HCT116 (cell line): Measurements from ENCODE around the gene PIK3CA. TPM values are rescaled to one million over a fixed set of nuclear protein-coding genes. Genes with fewer than 3 reads are reported as not detected.

Experiments used
- ATAC-seq: fragments of 200-7000 bp; cut with Tn5 transposase; 2 replicates; pipeline ENCODE4 v1.9.1; 2020; ENCODE audit warnings: mild to moderate bottlenecking, moderate library complexity
- BruUV-seq: library from RNA; stranded (reverse); fragments of 400-500 nt; replicated peaks from 2 replicates; lab custom pipeline; 2021; lab: Mats Ljungman, UMichigan
- CTCF ChIA-PET: fragments of 300-600 bp; sonication (Branson Sonifier 250); formaldehyde crosslinking; loops from one replicate; lab custom pipeline; 2021; ENCODE audit warnings: antibody characterized with exemption; lab: Charles Lee
- POLR2A ChIA-PET: fragments of 300-600, 350-600 bp; sonication (Branson Sonifier 250); formaldehyde crosslinking; loops from one replicate; lab custom pipeline; 2021; ENCODE audit warnings: antibody characterized with exemption; lab: Charles Lee
- RAD21 ChIA-PET, 2 experiments: fragments of 300-600 bp; sonication (Branson Sonifier 250); formaldehyde crosslinking; loops; one replicate each; lab custom pipeline; 2023; ENCODE audit warnings: low total read pairs in 2 of 2; ENCODE audit not compliant: uncharacterized antibody in 2 of 2, unreplicated experiment in 2 of 2, low non-redundant PET in 1 of 2; lab: Charles Lee
- DNase-seq: peaks from one replicate; pipeline ENCODE4 v3.0.0-alpha.2; 2010; ENCODE audit warnings: low read depth, low spot score
- H2AFZ ChIP-seq: fragments of 200-600 bp; shearing (Covaris generic), sonication (generic); 2 replicates; pipeline ENCODE4 v1.6.1; 2017; ENCODE audit warnings: low read depth, mixed run types, mixed read lengths, antibody characterized with exemption, low read length; ENCODE audit not compliant: poor library complexity, severe bottlenecking
- H3K27ac ChIP-seq: 2 replicates; pipeline ENCODE4 v1.5.1; 2012; ENCODE audit warnings: low read depth, low read length
- H3K27me3 ChIP-seq: fragments of 200-600 bp; sonication (generic); 2 replicates; pipeline ENCODE4 v1.6.1; 2016; ENCODE audit warnings: mixed run types, low read length, mixed read lengths; ENCODE audit not compliant: insufficient read depth
- H3K36me3 ChIP-seq, 2 experiments: fragments of 200-500 bp in 1 of 2; fragments of 200-600 bp in 1 of 2; sonication (Bioruptor generic) in 1 of 2; sonication (generic) in 1 of 2; 2 replicates each; pipeline versions ENCODE4 v1.5.1 to v1.6.1; 2014 to 2016; ENCODE audit warnings: low read length in 2 of 2, inconsistent platforms in 1 of 2, mixed read lengths in 1 of 2, mixed run types in 1 of 2; ENCODE audit not compliant: insufficient read depth in 2 of 2, control insufficient read depth in 1 of 2
- H3K4me1 ChIP-seq, 2 experiments: fragments of 200-600 bp in 1 of 2; sonication (generic) in 1 of 2; 2 replicates each; pipeline versions ENCODE4 v1.5.1 to v1.6.1; 2012 to 2017; ENCODE audit warnings: low read length in 2 of 2, inconsistent platforms in 1 of 2, mild to moderate bottlenecking in 1 of 2, mixed read lengths in 1 of 2, mixed run types in 1 of 2, moderate library complexity in 1 of 2; ENCODE audit not compliant: insufficient read depth in 2 of 2, control insufficient read depth in 1 of 2
- H3K4me2 ChIP-seq: fragments of 200-600 bp; sonication (generic); 2 replicates; pipeline ENCODE4 v1.6.1; 2017; ENCODE audit warnings: mixed run types, low read length, mixed read lengths
- H3K4me3 ChIP-seq, 2 experiments: fragments of 200-600 bp in 1 of 2; sonication (generic) in 1 of 2; replicated peaks in 1 of 2; 2 replicates each; pipeline ENCODE4 v1.5.1; 2011 to 2016; ENCODE audit warnings: low read length in 2 of 2, control low read depth in 1 of 2, low read depth in 1 of 2, mild to moderate bottlenecking in 1 of 2, mixed read lengths in 1 of 2, mixed run types in 1 of 2
- H3K79me2 ChIP-seq: fragments of 200-600 bp; sonication (generic); 2 replicates; pipeline ENCODE4 v1.6.1; 2017; ENCODE audit warnings: mild to moderate bottlenecking, mixed run types, low read length, moderate library complexity, mixed read lengths; ENCODE audit not compliant: insufficient read depth
- H3K9ac ChIP-seq: fragments of 200-600 bp; sonication (generic); 2 replicates; pipeline ENCODE4 v1.6.1; 2016; ENCODE audit warnings: low read length, mixed read lengths
- H3K9me2 ChIP-seq: fragments of 200-600 bp; sonication (generic), shearing (Covaris generic); 2 replicates; pipeline ENCODE4 v1.6.1; 2017; ENCODE audit warnings: mixed run types, mild to moderate bottlenecking, moderate library complexity; ENCODE audit not compliant: insufficient read depth
- H3K9me3 ChIP-seq, 2 experiments: fragments of 200-500 bp in 1 of 2; fragments of 200-600 bp in 1 of 2; sonication (Bioruptor generic) in 1 of 2; sonication (generic) in 1 of 2; 2 replicates each; pipeline ENCODE4 v1.6.1; 2014 to 2017; ENCODE audit warnings: low read length in 2 of 2, mixed read lengths in 2 of 2, inconsistent platforms in 1 of 2, low read depth in 1 of 2, mild to moderate bottlenecking in 1 of 2, mixed run types in 1 of 2, moderate library complexity in 1 of 2; ENCODE audit not compliant: control insufficient read depth in 1 of 2, insufficient read depth in 1 of 2
- H4K20me1 ChIP-seq: fragments of 200-600 bp; sonication (generic), shearing (Covaris generic); 2 replicates; pipeline ENCODE4 v1.6.1; 2017; ENCODE audit warnings: mixed run types, mild to moderate bottlenecking, moderate library complexity; ENCODE audit not compliant: insufficient read depth
- CBX3 ChIP-seq: IDR thresholded peaks from 2 replicates; pipeline ENCODE4 v1.6.1; 2012; ENCODE audit warnings: low read depth
- EGR1 ChIP-seq: IDR thresholded peaks from 2 replicates; pipeline ENCODE4 v1.6.1; 2012; ENCODE audit warnings: low read depth
- EZH2 ChIP-seq: fragments of 200-600 bp; sonication (generic); IDR thresholded peaks from 2 replicates; pipeline ENCODE4 v1.6.1; 2017; ENCODE audit warnings: antibody characterized with exemption, mixed run types
- EZH2phosphoT487 ChIP-seq: fragments of 200-600 bp; IDR thresholded peaks from 2 replicates; pipeline ENCODE4 v1.6.1; 2018; ENCODE audit warnings: antibody characterized with exemption, borderline replicate concordance
- FOSL1 ChIP-seq: IDR thresholded peaks from 2 replicates; pipeline ENCODE4 v1.6.1; 2012; ENCODE audit warnings: low read depth
- JUND ChIP-seq: IDR thresholded peaks from 2 replicates; pipeline ENCODE4 v1.6.1; 2012
- POLR2A ChIP-seq: IDR thresholded peaks from 2 replicates; pipeline ENCODE4 v1.7.0; 2011; ENCODE audit warnings: borderline replicate concordance; ENCODE audit not compliant: insufficient read depth, insufficient read length; ENCODE audit errors: extremely low read depth
- POLR2AphosphoS5 ChIP-seq: IDR thresholded peaks from 2 replicates; pipeline ENCODE4 v1.6.1; 2011; ENCODE audit warnings: mild to moderate bottlenecking, low read depth, low read length, moderate library complexity
- RAD21 ChIP-seq: IDR thresholded peaks from 2 replicates; pipeline ENCODE4 v1.6.1; 2012; ENCODE audit warnings: low read depth, mild to moderate bottlenecking
- SP1 ChIP-seq: IDR thresholded peaks from 2 replicates; pipeline ENCODE4 v1.6.1; 2012; ENCODE audit warnings: low read depth
- SRF ChIP-seq: IDR thresholded peaks from 2 replicates; pipeline ENCODE4 v1.6.1; 2012; ENCODE audit warnings: low read depth
- TCF7L2 ChIP-seq: IDR thresholded peaks from 2 replicates; pipeline ENCODE4 v1.7.0; 2011; ENCODE audit warnings: borderline replicate concordance, inconsistent platforms; ENCODE audit not compliant: insufficient read depth, insufficient read length; ENCODE audit errors: extremely low read depth
- YY1 ChIP-seq: IDR thresholded peaks from 2 replicates; pipeline ENCODE4 v1.6.1; 2011; ENCODE audit warnings: low read length, low read depth, moderate library complexity, mild to moderate bottlenecking; ENCODE audit not compliant: insufficient replicate concordance; ENCODE audit errors: extremely low read depth
- ZFX ChIP-seq: fragments of 450-650 bp; IDR thresholded peaks from 2 replicates; pipeline ENCODE4 v1.6.1; 2017
- intact Hi-C: fragments of 100-400 bp; cut with micrococcal nuclease; formaldehyde crosslinking; loops from 2 replicates; pipeline ENCODE4 v1.10.0; 2022
- total RNA-seq: library from RNA; stranded (reverse); gene quantifications from one replicate; pipeline ENCODE4 v1.2.1, GENCODE V29; 2021; ENCODE audit not compliant: unreplicated experiment
- TF ChIP-seq, protein P1 (sequence below): IDR thresholded peaks from 2 replicates; pipeline ENCODE4 v1.6.1; 2011; ENCODE audit warnings: mild to moderate bottlenecking, low read length, moderate library complexity; ENCODE audit not compliant: insufficient replicate concordance; ENCODE audit errors: extremely low read depth
- TF ChIP-seq, protein P2 (sequence below): IDR thresholded peaks from 2 replicates; pipeline ENCODE4 v1.6.1; 2012
- TF ChIP-seq, protein P3 (sequence below): IDR thresholded peaks from 2 replicates; pipeline ENCODE4 v1.6.1; 2012; ENCODE audit warnings: low read depth
- TF ChIP-seq, protein P4 (sequence below): IDR thresholded peaks from 2 replicates; pipeline ENCODE4 v1.6.1; 2012

PIK3CA gene
- total RNA-seq, 1 experiment from 2014 or later = 17.9 TPM

DNA sequence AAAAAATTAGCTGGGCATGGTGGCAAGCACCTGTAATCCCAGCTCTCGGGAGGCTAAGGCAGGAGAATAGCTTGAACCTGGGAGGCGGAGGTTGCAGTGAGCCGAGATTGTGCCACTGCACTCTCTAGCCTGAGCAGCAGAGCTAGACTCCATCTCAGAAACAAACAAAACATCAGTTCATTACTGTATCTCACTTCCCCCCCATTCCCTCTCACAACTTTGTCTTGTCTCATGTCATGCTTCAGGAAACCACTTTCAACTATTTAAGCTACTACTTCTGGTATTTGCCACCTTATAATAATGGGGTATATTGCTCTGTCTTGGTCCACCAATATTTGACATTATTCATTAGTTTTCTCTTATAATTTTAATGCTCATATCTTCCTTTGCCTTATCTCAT is 26.2 kb downstream of the PIK3CA start:
- H2AFZ ChIP-seq = no peak overlapping the region
- RAD21 ChIA-PET = no interaction called here
- TF ChIP-seq EZH2 (no peak), YY1 (no peak), POLR2A (no peak), FOSL1 (no peak), SP1 (no peak), EZH2phosphoT487 (no peak), CBX3 (no peak), EGR1 (no peak), SRF (no peak), POLR2AphosphoS5 (no peak), ZFX (no peak), JUND (no peak), RAD21 (no peak), TCF7L2 (no peak)
- TF ChIP-seq, protein P1, sequence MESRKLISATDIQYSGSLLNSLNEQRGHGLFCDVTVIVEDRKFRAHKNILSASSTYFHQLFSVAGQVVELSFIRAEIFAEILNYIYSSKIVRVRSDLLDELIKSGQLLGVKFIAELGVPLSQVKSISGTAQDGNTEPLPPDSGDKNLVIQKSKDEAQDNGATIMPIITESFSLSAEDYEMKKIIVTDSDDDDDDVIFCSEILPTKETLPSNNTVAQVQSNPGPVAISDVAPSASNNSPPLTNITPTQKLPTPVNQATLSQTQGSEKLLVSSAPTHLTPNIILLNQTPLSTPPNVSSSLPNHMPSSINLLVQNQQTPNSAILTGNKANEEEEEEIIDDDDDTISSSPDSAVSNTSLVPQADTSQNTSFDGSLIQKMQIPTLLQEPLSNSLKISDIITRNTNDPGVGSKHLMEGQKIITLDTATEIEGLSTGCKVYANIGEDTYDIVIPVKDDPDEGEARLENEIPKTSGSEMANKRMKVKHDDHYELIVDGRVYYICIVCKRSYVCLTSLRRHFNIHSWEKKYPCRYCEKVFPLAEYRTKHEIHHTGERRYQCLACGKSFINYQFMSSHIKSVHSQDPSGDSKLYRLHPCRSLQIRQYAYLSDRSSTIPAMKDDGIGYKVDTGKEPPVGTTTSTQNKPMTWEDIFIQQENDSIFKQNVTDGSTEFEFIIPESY = no peak
- TF ChIP-seq, protein P2, sequence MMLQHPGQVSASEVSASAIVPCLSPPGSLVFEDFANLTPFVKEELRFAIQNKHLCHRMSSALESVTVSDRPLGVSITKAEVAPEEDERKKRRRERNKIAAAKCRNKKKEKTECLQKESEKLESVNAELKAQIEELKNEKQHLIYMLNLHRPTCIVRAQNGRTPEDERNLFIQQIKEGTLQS = no peak
- TF ChIP-seq, protein P3, sequence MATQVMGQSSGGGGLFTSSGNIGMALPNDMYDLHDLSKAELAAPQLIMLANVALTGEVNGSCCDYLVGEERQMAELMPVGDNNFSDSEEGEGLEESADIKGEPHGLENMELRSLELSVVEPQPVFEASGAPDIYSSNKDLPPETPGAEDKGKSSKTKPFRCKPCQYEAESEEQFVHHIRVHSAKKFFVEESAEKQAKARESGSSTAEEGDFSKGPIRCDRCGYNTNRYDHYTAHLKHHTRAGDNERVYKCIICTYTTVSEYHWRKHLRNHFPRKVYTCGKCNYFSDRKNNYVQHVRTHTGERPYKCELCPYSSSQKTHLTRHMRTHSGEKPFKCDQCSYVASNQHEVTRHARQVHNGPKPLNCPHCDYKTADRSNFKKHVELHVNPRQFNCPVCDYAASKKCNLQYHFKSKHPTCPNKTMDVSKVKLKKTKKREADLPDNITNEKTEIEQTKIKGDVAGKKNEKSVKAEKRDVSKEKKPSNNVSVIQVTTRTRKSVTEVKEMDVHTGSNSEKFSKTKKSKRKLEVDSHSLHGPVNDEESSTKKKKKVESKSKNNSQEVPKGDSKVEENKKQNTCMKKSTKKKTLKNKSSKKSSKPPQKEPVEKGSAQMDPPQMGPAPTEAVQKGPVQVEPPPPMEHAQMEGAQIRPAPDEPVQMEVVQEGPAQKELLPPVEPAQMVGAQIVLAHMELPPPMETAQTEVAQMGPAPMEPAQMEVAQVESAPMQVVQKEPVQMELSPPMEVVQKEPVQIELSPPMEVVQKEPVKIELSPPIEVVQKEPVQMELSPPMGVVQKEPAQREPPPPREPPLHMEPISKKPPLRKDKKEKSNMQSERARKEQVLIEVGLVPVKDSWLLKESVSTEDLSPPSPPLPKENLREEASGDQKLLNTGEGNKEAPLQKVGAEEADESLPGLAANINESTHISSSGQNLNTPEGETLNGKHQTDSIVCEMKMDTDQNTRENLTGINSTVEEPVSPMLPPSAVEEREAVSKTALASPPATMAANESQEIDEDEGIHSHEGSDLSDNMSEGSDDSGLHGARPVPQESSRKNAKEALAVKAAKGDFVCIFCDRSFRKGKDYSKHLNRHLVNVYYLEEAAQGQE = no peak
- TF ChIP-seq, protein P4, sequence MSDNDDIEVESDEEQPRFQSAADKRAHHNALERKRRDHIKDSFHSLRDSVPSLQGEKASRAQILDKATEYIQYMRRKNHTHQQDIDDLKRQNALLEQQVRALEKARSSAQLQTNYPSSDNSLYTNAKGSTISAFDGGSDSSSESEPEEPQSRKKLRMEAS = no peak
- intact Hi-C loops = no loop called here
- no TSS peak for BruUV-seq
- POLR2A ChIA-PET = no interaction called here
- no peaks in the 10 kb centered on the region for H3K36me3 ChIP-seq
- no peak overlapping the region for H3K27ac ChIP-seq
- no peak for ATAC-seq
- no peaks in the 10 kb centered on the region for H3K9me2 ChIP-seq
- no peaks in the 10 kb centered on the region for H3K9me3 ChIP-seq
- H3K4me3 ChIP-seq = no peak overlapping the region
- no peaks in the 10 kb centered on the region for H3K27me3 ChIP-seq
- H4K20me1 ChIP-seq = no peaks in the 10 kb centered on the region
- peaks cover 7% of the 10 kb centered on the region; the same call in 1 of the 2 replicates for H3K79me2 ChIP-seq
- H3K4me2 ChIP-seq = no peak overlapping the region
- H3K9ac ChIP-seq = no peak overlapping the region
- H3K4me1 ChIP-seq = no peaks in the 10 kb centered on the region
- CTCF ChIA-PET = no interaction called here
- no peak for DNase-seq
